OCI-LY7 (cell line): ENCODE results near the gene HSPA12A.

ENCODE experiments used
- CTCF ChIP-seq: fragments of 200-600 bp; sonication (generic); conservative IDR thresholded peaks from 2 replicates; pipeline ENCODE4 v1.5.1; 2014; ENCODE audit warnings: mild to moderate bottlenecking, antibody characterized with exemption, low read length, moderate library complexity, mixed read lengths
- EZH2phosphoT487 ChIP-seq: fragments of 200-600 bp; sonication (generic); IDR thresholded peaks from 2 replicates; pipeline ENCODE4 v1.6.1; 2018; ENCODE audit warnings: low read depth, borderline replicate concordance, mild to moderate bottlenecking, mixed run types, antibody characterized with exemption, low read length, moderate library complexity, mixed read lengths

DNA sequence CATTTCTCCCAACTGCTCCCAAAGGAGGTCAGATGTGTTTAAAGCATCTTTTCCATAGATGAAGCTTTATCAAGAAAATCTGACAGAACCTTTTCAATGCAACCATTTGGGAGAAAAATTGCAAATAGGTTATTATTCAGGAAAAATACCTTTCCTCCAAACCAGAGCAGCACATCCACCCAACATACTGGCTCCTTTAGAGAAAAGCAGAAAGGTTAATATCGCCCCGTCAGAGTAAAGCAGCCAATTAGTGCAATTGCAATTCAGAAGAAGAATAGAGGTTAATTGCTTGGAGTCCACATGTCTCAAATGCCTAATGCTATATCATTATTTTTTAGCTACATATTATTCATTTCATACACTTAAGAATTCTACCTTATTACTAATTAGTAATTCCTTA lies 48.9 kb upstream of the HSPA12A start:
- TF ChIP-seq CTCF (no peak), EZH2phosphoT487 (no peak)
